ENCODE results near the gene S1PR4. TPM values are rescaled to one million over a fixed set of nuclear protein-coding genes. Genes with fewer than 3 reads are reported as not detected.

The S1PR4 gene
- polyA plus RNA-seq, 1 of the 3 experiments (the other 2 are of a cell fraction) = not detected

- Histone ChIP-seq H3K79me2 (ENCODE audit: insufficient read depth) (no peaks in the 10 kb centered on the region), H3K4me3 (ENCODE audit: low read depth in 2 of 2, low read length in 1 of 2) (no peak overlapping the region), H3K36me3 (replicated peaks in 1 of 2; ENCODE audit: control insufficient read depth in 1 of 2, insufficient read depth in 2 of 2, low read length in 1 of 2) (no peaks in the 10 kb centered on the region), H3K9ac (no peak overlapping the region), H3K27ac (ENCODE audit: low read depth in 2 of 2, low read length in 1 of 2) (no peak overlapping the region), H3K9me2 (no peaks in the 10 kb centered on the region), H3K9me3 (no peaks in the 10 kb centered on the region), H3F3A (replicated peaks; ENCODE audit: insufficient read depth) (peaks cover 3% of the 10 kb centered on the region), H3K4me1 (ENCODE audit: control insufficient read depth in 1 of 2, insufficient read depth in 2 of 2, low read depth in 1 of 2, low read length in 1 of 2) (peaks cover 0 to 1% of the 10 kb centered on the region in 2 experiments; a peak in 2 of 4 replicates), H4K20me1 (ENCODE audit: insufficient read depth) (no peaks in the 10 kb centered on the region), H2AFZ (ENCODE audit: low read depth) (no peak overlapping the region), H3K27me3 (ENCODE audit: insufficient read depth) (no peaks in the 10 kb centered on the region), H3K4me2 (no peak overlapping the region)
- 93% methylated on average over 14 of the region's 31 CpGs for WGBS (ENCODE audit: low lambda C conversion rate)
- TF ChIP-seq SMC3 (IDR thresholded peaks at IDR 0.05; ENCODE audit: low read depth, low read length) = no peak
- no peak for TF ChIP-seq GATA2 (CRISPR knock-in tag; IDR thresholded peaks at IDR 0.05)
- no peak for TF ChIP-seq JUND (IDR thresholded peaks at IDR 0.05)
- TF ChIP-seq GABPA (IDR thresholded peaks at IDR 0.05; ENCODE audit: low read depth) = no peak
- no peak for TF ChIP-seq TEAD4 (IDR thresholded peaks at IDR 0.05; ENCODE audit: borderline replicate concordance, insufficient read depth)
- TF ChIP-seq TAF1 (IDR thresholded peaks at IDR 0.05; ENCODE audit: borderline replicate concordance, low read depth, low read length) = no peak
- TF ChIP-seq POLR2AphosphoS5 (IDR thresholded peaks at IDR 0.05; ENCODE audit: low read depth, low read length) = no peak
- TF ChIP-seq FOXM1 (IDR thresholded peaks at IDR 0.05; ENCODE audit: low read depth) = no peak
- no peak for TF ChIP-seq REST (IDR thresholded peaks at IDR 0.05; ENCODE audit: low read depth, low read length)
- TF ChIP-seq MAX (IDR thresholded peaks at IDR 0.05; ENCODE audit: low read depth) = no peak
- no peak for TF ChIP-seq FOSL2 (IDR thresholded peaks at IDR 0.05; ENCODE audit: borderline replicate concordance, low read depth)
- no peak for TF ChIP-seq RXRA (IDR thresholded peaks at IDR 0.05; ENCODE audit: borderline replicate concordance, low read depth)
- TF ChIP-seq EP300 (IDR thresholded peaks at IDR 0.05; ENCODE audit: borderline replicate concordance in 1 of 2, low read depth in 1 of 2, low read length in 1 of 2) = no peak
- TF ChIP-seq PBX3 (IDR thresholded peaks at IDR 0.05) = no peak
- TF ChIP-seq MEF2A (IDR thresholded peaks at IDR 0.05; ENCODE audit: borderline replicate concordance, low read depth) = no peak
- ChIA-PET POLR2A (no interaction called here), CTCF (interaction anchor here (0.6 to 0.7 kb wide), 2 partner anchors 17 to 32 kb away, joined by 3 to 4 read pairs; no protein-coding TSS in a partner anchor)
- DNase-seq = no peak
These were observed 1.2 kb downstream of the S1PR4 start for GRCh38 chr19:3179739-3180293.
